Activated naive CD4-positive, alpha-beta T cell treated with anti-CD3 and anti-CD28 coated beads, Interleukin-2, amount 50 U/mL, for 24 hours (primary cell): Measurements from ENCODE around the gene FADS6.
A peak's percentile ranks its signal among the peaks of the same experiment; 100 is the strongest.
"Not testable (repeated sequence)": the region's sequence is repeated elsewhere in the genome, so short reads cannot be mapped to it uniquely, and the experiment has no call there.

ENCODE experiments used
- H3K27ac Mint-ChIP-seq: one replicate; pipeline ENCODE4 v1.8.0; 2021; ENCODE audit warnings: mild to moderate bottlenecking, mixed read lengths
- H3K27me3 Mint-ChIP-seq: one replicate; pipeline ENCODE4 v1.8.0; 2021; ENCODE audit warnings: mixed read lengths
- H3K36me3 Mint-ChIP-seq: one replicate; pipeline ENCODE4 v1.8.0; 2021; ENCODE audit warnings: mixed read lengths
- H3K4me1 Mint-ChIP-seq: one replicate; pipeline ENCODE4 v1.8.0; 2021; ENCODE audit warnings: mixed read lengths
- H3K4me3 Mint-ChIP-seq: one replicate; pipeline ENCODE4 v1.8.0; 2021; ENCODE audit warnings: mild to moderate bottlenecking, mixed read lengths
- H3K9me3 Mint-ChIP-seq: one replicate; pipeline ENCODE4 v1.8.0; 2021; ENCODE audit warnings: mixed read lengths

Gene FADS6

DNA sequence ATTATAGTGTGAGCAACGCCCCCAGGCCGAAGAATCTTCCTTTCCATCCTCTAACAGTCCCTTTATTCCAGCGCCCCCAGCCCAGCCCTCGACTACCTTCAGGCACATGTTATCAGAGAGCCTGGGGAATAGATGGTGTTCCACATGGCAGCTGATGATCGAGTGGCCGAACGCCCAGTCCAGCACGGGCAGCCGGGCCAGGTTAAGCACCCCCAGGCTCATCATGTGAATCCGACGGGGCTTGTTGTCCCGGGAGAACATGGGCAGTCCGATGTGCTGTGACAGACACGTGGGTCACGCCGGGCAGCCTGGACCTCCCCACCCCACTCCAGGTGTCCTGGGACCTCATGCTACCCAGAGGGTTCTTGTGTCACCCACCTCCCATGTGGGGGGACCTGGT lies 14.1 kb downstream of the FADS6 start:
- H3K4me3 Mint-ChIP-seq, result no peak overlapping the region
- H3K4me1 Mint-ChIP-seq, result no peaks in the 10 kb centered on the region
- H3K9me3 Mint-ChIP-seq, result no peaks in the 10 kb centered on the region
- H3K27ac Mint-ChIP-seq, result no peak overlapping the region
- no peaks in the 10 kb centered on the region for H3K36me3 Mint-ChIP-seq
- H3K27me3 Mint-ChIP-seq, result no peaks in the 10 kb centered on the region

DNA sequence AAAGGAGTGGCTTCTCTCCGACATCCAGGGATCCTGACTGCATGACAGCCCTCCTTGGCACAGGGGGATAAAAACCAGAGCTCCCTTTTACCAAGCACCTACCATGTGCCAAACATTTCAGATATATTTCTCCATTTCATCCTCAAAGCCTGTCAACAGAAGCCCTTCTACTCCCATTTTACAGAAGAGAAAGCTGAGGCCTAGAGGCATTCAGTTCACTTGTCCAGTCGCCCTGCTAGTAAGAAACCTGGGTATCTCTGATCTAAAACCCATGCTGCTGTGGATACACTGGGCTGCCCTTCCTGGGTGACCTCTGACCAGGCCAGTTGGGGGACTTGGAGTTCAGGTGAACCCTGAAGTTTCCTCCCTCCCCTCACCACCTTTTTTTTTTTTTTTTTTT lies 14.8 kb downstream of the FADS6 start:
- Mint-ChIP-seq H3K27ac (no peak overlapping the region), H3K4me1 (peaks cover 4% of the 10 kb centered on the region), H3K9me3 (no peaks in the 10 kb centered on the region), H3K36me3 (no peaks in the 10 kb centered on the region), H3K27me3 (no peaks in the 10 kb centered on the region), H3K4me3 (no peak overlapping the region)

DNA sequence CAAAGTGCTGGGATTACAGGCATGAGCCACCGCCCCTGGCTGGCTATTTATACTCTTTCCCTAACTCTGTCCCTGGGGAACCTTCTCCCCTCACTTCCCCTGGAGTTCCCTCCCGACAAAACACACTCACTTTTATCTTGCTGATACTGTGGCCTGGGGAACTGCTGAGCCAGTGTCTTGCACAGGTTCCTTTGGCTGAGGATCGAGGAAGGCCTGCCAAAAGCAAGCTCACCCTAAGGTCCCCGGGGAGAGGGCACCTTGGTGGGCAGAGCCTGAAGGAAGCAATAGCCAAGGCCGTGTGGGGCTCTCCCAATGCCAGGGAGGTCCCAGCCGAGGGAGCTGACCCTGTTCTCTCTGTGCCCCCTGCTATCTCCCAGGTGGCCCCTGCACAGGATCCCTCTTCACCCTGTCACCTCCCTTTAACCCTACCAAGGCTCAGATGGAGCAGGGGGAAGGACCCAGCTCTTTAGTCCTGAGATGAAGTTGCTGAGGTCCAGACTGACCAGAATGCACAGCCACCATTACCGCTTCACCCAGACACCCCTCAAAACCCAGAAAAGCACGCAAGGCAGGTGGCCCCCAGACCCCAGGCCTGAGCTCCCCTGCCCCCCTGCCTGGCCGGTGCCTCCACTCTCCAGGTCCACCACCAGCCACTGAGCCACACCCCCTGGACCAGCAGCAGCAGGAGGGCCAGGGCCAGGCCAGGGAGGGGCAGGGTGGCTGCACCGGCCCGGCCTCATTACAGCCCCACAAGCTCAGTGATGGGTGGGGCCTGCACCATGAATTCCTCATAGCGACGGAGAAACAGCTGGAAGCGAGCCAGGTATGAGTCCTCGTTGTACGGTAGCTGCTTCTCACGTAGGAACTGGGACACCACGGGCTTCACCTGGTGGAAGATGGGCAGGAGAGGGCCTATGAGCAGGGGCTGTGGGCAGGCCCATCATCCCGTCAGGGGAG lies 15.6 kb downstream of the FADS6 start:
- H3K27me3 Mint-ChIP-seq, result no peaks in the 10 kb centered on the region
- H3K4me3 Mint-ChIP-seq, result no peak overlapping the region
- no peak overlapping the region for H3K27ac Mint-ChIP-seq
- peaks cover 4% of the 10 kb centered on the region for H3K4me1 Mint-ChIP-seq
- H3K36me3 Mint-ChIP-seq, result no peaks in the 10 kb centered on the region
- H3K9me3 Mint-ChIP-seq, result no peaks in the 10 kb centered on the region

DNA sequence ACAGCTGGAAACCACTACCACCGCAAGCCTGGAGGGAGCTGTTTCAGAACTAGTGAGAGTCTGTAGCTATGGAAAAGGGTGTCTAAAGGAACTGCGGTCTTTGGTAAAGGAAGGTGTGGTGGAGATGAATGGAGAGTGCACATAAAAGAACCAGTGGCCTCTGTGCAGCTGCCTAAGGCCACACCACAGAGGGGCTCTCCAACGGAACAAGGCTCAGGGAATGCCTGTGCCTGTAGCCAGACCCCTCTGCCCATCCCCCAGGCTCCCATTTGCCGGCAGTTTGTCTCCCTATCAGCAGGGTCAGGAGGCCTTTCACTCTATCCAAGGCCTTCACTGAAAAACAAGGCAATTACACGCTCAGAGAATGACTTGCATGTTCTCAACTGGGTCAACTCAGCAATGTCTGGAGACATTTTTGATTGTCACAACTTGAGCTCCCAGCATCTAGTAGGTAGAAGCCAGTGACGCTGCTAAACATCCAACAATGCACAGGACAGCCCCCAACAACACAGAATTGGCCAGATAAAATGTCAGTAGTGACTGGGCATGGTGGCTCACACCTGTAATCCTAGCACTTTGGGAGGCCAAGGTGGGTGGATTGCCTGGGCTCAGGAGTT lies 17.3 kb downstream of the FADS6 start:
- Mint-ChIP-seq H3K4me3 (no peak overlapping the region), H3K36me3 (no peaks in the 10 kb centered on the region), H3K9me3 (no peaks in the 10 kb centered on the region), H3K27me3 (no peaks in the 10 kb centered on the region), H3K4me1 (peaks cover 17% of the 10 kb centered on the region), H3K27ac (no peak overlapping the region)

DNA sequence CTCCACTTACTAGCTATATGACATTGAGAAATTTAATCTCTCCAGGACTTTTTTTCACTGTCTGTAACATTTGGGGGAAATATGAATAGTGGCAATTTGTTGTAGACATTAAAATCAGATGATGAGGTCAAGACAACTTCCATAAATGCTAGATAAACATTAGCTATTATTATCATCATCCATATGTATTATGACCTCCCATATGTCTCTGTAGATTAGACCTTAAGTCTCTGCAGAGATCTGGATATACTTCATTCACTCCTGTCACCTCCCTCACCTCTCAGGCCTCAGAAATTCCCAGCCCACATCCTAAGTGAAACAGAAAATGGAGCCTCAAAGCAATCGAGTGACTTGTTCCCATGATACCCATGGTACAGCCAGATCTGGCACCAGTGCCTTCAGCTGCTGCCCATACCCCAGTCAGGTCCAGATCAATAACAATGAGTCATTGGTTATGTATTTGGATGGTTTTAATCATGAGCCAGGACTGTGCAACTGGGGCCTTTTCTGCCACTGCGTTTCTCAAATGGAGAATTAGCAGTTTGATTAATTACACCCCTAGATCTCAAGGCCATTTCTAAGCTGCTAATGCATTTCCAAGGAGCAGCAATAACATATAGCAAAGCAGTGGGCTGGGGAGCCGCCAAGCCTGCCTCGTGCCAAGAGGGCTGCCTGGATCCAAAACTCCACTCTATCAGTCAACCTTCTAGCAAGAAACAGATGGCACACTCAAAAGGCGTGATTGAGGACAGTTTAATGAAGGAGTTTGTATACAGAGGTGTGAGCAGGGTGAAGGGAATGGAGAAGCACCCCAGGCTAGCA lies 18.1 kb downstream of the FADS6 start:
- peaks cover 17% of the 10 kb centered on the region for H3K4me1 Mint-ChIP-seq
- no peak overlapping the region for H3K27ac Mint-ChIP-seq
- H3K27me3 Mint-ChIP-seq, result no peaks in the 10 kb centered on the region
- H3K9me3 Mint-ChIP-seq, result no peaks in the 10 kb centered on the region
- peak overlapping the region; percentile 1 for H3K4me3 Mint-ChIP-seq
- H3K36me3 Mint-ChIP-seq, result no peaks in the 10 kb centered on the region

DNA sequence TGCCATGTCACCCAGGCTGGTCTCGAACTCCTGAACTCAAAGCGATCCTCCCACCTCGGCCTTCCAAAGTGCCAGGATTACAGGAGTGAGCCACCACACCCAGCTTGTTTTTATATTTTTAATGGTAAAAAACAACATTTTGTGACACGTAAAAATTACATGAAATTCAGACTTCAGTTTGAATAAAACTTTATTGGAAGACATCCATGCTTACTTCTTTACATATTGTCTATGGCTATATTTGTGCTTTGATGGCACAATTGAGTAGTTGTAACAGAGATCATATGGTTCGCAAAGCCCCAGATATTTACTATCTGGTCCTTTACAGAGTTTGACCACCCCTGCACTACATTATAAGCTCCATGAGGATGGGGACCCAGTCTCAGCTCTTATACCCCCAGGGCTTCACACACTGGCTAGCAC lies 18.8 kb downstream of the FADS6 start:
- H3K4me1 Mint-ChIP-seq, result peaks cover 17% of the 10 kb centered on the region
- no peaks in the 10 kb centered on the region for H3K9me3 Mint-ChIP-seq
- H3K27ac Mint-ChIP-seq, result no peak overlapping the region
- H3K27me3 Mint-ChIP-seq, result no peaks in the 10 kb centered on the region
- peak overlapping the region; percentile 90 for H3K4me3 Mint-ChIP-seq
- no peaks in the 10 kb centered on the region for H3K36me3 Mint-ChIP-seq

DNA sequence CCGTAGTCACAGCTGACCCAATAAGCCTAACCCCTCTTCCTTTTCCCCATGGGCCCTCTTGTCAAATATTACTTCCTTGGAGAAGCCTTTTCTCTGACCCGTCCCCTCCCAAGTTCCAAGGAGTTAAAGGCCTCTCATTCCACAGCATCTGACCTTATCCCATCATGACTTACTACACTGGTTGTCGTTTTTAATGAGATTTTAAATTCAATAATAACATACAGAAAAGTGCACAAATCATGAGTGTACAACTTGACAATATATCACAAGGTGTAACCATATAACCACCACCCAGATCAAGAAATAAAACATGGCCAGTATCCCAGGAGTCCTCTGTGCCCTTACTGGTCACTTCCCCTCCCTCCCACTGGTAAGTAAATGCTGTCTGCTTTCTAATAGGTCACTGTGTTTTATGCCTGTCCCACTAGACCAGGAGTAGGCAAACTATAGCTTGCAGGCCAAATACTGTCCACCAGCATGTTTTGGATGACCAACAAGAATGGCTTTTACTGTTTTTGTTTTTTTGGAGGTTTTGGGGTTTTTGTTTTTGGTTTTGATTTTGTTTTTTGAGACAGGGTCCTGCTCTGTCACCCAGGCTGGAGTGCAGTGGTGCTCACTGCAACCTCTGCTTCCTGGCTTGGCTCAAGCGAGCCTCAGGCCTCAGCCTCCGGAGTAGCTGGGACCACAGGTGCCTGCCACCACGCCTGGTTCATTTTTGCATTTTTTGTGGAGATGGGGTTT lies 19.4 kb downstream of the FADS6 start:
- Mint-ChIP-seq H3K9me3 (no peaks in the 10 kb centered on the region), H3K4me1 (peaks cover 17% of the 10 kb centered on the region), H3K4me3 (peak overlapping the region; percentile 90), H3K36me3 (no peaks in the 10 kb centered on the region), H3K27ac (peak overlapping the region; percentile 96), H3K27me3 (no peaks in the 10 kb centered on the region)

DNA sequence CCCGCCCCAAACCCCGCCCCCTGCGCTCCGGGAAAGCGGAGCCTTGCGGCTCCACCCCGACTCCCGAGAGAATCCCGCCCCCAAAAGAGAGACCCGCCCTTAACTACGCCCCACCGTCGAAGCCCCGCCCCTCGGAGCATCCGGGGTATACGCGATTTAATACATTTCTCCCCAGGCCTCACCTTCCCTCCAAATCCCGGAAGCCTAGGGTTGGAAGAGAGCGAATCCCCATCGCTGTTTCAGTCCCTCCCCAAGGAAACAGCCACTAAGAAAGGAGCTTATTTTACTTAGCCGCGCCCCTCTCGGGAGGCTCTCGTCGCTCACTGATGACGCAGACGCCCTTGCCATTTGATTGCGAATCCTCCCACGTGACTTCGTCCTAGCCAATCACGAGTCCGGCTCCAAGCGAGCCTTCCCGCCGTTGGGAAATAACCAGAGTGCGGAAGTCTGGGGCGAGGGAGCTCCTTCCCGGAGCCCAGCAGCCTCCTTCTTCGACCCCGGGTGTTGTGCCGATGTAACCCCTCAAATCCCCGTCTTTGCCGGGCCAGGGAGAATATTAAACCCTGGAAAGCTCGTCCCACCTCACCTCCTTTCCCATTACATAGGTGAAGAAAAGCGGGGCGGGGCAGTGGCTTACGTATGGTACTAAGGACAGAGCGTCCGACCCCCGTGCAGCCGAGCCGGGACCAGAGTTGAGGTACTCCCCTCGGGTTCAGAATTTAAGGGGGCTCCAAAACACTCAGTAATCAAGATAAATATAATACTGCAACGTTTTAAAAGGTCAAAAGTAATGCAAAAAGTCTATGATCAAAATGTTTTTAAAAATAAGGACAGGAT lies 20.2 kb downstream of the FADS6 start:
- no peaks in the 10 kb centered on the region for H3K9me3 Mint-ChIP-seq
- peak overlapping the region; percentile 90 for H3K4me3 Mint-ChIP-seq

DNA sequence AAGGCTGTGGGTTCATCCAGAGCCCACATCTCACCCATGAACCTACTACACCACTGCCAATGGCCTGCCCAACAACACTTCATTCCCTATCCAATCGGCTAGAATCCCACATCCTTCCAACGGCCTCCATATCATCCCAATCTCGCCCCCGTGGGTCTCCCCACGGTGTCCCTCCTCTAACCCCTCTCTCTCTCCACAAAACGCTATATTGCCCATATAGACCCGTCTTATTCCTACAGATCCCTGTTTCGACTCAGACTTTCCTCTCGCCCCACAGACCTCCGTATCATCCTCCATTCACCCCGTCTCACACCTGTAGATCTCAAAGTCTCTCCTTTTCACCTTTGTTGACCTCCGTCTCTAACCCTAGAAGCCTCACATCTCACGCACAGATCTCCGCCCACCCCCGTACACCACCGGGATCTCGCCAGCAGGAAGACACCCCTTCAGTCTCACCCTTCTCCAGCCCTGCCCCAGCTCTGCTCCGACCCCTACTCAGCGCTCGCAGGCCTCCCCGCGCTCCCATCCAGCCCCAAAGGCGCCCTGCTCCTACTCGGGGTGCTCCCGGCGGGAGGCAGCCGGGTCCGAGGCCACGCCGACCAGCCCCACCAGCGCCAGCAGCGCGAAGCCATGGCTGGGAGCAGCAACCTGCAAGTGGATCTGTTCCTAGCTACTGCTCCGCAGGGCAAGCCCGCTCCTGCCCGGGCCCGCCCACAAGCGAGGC lies 21.0 kb downstream of the FADS6 start, which contains the start of gene FDXR:
Gene FDXR, minus strand, starts transcription at position 682 of the 724 bp plus-strand sequence. Its CDS starts 50 bp downstream, at position 632.
- peaks cover 17% of the 10 kb centered on the region for H3K4me1 Mint-ChIP-seq
- no peaks in the 10 kb centered on the region for H3K9me3 Mint-ChIP-seq
- H3K36me3 Mint-ChIP-seq, result no peaks in the 10 kb centered on the region
- H3K27me3 Mint-ChIP-seq, result no peaks in the 10 kb centered on the region
- H3K27ac Mint-ChIP-seq, result peak within 1 kb of the TSS; percentile 96
- peak within 1 kb of the TSS; percentile 90 for H3K4me3 Mint-ChIP-seq

More for the DNA sequence above, 20.2 kb downstream of the FADS6 start:
- H3K27ac Mint-ChIP-seq, result peak overlapping the region; percentile 96
- no peaks in the 10 kb centered on the region for H3K27me3 Mint-ChIP-seq
- no peaks in the 10 kb centered on the region for H3K36me3 Mint-ChIP-seq
- H3K4me1 Mint-ChIP-seq, result peaks cover 17% of the 10 kb centered on the region

DNA sequence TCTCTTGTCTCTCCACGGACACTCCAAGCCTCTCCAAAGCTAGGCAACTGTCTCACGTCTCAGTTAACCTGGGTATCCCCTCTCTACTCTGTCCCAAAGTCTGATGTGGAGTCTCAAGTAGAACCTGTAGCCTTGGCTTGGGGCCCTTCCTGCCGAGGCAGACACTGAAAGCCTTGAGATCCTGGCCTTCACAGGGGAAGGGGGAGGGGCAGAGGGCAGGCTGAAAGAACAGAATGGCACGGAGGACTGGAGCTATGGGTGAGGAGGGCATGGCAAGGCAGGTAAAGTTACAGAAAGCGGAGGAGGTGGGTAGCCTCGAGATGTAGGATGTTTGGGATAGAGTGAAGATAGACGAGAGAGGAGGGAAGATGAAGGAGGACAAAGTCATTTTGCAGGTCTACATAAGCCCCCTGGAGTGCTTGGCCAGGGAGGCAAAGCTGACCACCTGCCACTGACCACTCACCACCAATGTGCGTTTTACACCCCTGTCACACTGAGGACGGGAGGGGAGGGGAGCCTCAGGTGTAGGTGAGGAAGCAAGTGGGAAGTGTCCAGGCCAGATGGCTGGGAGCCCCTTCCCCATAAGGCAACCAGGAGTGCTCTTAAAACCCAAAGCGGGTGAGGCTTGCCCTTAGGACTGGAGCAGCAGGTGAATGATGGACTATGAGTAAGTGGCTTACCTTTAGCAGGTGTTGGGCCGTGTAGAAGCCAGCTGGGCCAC lies 21.9 kb downstream of the FADS6 start:
- Mint-ChIP-seq H3K27ac (peak overlapping the region; percentile 5), H3K36me3 (no peaks in the 10 kb centered on the region), H3K9me3 (no peaks in the 10 kb centered on the region), H3K27me3 (no peaks in the 10 kb centered on the region), H3K4me3 (peak overlapping the region; percentile 81), H3K4me1 (peaks cover 17% of the 10 kb centered on the region)

DNA sequence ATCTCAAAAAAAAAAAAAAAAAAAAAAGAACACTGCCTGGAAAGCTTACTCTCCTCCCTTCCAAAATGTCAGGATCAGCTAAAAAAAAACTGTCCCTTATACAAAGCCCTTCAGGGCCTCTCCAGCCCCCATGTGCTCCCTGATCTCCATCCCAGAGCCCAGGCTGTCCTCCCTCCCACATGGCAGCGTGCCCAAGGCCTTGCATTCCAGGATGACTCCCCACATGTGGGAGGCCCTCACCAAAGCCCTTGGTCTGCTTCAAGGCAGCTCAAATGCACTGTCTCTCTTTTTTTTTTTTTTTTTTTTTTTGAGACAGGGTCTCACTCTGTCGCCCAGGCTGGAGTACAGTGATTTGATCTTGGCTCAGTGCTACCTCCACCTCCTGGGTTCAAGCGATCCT lies 22.9 kb downstream of the FADS6 start:
- Mint-ChIP-seq H3K9me3 (no peaks in the 10 kb centered on the region), H3K36me3 (no peaks in the 10 kb centered on the region), H3K4me1 (peaks cover 17% of the 10 kb centered on the region), H3K4me3 (no peak overlapping the region), H3K27ac (no peak overlapping the region), H3K27me3 (no peaks in the 10 kb centered on the region)

DNA sequence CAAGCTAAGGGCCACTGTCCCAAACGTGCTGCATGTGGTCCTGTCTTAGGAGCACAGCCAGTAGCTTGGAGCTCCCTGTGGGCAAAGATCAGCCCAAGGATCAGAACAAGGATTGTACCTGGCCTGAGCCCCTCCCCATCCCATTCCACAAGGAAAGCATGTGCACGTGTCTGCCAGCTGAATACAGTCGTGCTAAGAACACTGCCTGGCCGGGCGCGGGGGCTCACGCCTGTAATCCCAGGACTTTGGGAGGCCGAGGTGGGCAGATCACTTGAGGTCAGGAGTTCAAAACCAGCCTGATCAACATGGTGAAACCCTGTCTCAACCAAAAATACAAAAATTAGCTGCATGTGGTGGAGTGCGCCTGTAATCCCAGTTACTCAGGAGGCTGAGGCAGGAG lies 23.4 kb downstream of the FADS6 start:
- not testable (repeated sequence) for H3K36me3 Mint-ChIP-seq, H3K27ac Mint-ChIP-seq

DNA sequence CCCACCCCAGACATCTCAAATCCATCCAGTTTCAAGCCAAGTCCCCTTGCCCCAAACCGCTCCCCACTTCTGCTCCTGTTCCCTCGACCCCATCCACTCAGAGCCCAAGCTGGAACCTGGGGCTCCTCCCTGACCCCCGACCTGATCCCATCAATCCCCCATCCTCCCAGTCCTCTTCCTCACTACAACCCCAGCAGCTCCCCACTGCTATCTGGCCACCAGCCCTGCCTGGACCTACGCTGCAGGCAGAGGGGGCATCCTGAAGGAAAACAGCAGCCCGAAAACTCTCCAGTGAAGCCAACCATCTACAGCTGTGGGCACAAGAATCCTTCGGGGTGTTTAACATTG lies 24.6 kb downstream of the FADS6 start:
- no peaks in the 10 kb centered on the region for H3K9me3 Mint-ChIP-seq
- no peak overlapping the region for H3K27ac Mint-ChIP-seq
- H3K36me3 Mint-ChIP-seq, result no peaks in the 10 kb centered on the region
- no peaks in the 10 kb centered on the region for H3K27me3 Mint-ChIP-seq
- no peak overlapping the region for H3K4me3 Mint-ChIP-seq
- peaks cover 19% of the 10 kb centered on the region for H3K4me1 Mint-ChIP-seq

More for the DNA sequence above, 23.4 kb downstream of the FADS6 start:
- not testable (repeated sequence) for H3K4me3 Mint-ChIP-seq, H3K27me3 Mint-ChIP-seq, H3K9me3 Mint-ChIP-seq
- peaks cover 17% of the 10 kb centered on the region for H3K4me1 Mint-ChIP-seq
